Measurements from ENCODE around the gene DNAH2.

The DNAH2 gene

GRCh38 chr17:7789131-7789530, 71.6 kb downstream of the DNAH2 start:
- Histone ChIP-seq H3K9me3 (ENCODE audit: control insufficient read depth, insufficient read depth, low read depth, low read length) (no peaks in the 10 kb centered on the region), H3K4me3 (ENCODE audit: low read depth, low read length) (no peak overlapping the region), H3K4me1 (ENCODE audit: control insufficient read depth, insufficient read depth, low read length) (no peaks in the 10 kb centered on the region), H3K27ac (ENCODE audit: extremely low read depth, low read depth, low read length) (no peak overlapping the region), H3K36me3 (ENCODE audit: control insufficient read depth in 2 of 2, insufficient read depth in 1 of 2, low read length in 2 of 2) (no peaks in the 10 kb centered on the region)
- ChIA-PET POLR2A (no interaction called here), CTCF (no interaction called here)
- TF ChIP-seq ZNF362 (tag by site-specific recombination; IDR thresholded peaks at IDR 0.05) = no peak
- TF ChIP-seq ZNF555 (tag by site-specific recombination; conservative IDR thresholded peaks at IDR 0.05) = no peak
- no peak for TF ChIP-seq ZNF654 (tag by site-specific recombination; IDR thresholded peaks at IDR 0.05; ENCODE audit: low read depth)
- no peak for TF ChIP-seq ZNF121 (tag by site-specific recombination; IDR thresholded peaks at IDR 0.05)
- no peak for TF ChIP-seq ZNF140 (tag by site-specific recombination; IDR thresholded peaks at IDR 0.05)
- no peak for TF ChIP-seq ZNF544 (tag by site-specific recombination; IDR thresholded peaks at IDR 0.05)
- TF ChIP-seq KLF9 (tag by site-specific recombination; IDR thresholded peaks at IDR 0.05; ENCODE audit: low read depth) = no peak
- TF ChIP-seq ZNF521 (tag by site-specific recombination; IDR thresholded peaks at IDR 0.05) = no peak
- no peak for TF ChIP-seq ZNF26 (tag by site-specific recombination; IDR thresholded peaks at IDR 0.05)
- TF ChIP-seq ZNF660 (tag by site-specific recombination; IDR thresholded peaks at IDR 0.05) = no peak
- no peak for TF ChIP-seq ZNF324 (tag by site-specific recombination; IDR thresholded peaks at IDR 0.05)

- ChIA-PET POLR2A (no interaction called here), CTCF (interaction anchor here (0.7 kb wide), 1 partner anchor 268 kb away, joined by 4 read pairs; no protein-coding TSS in a partner anchor)
- peak; percentile 72 for TF ChIP-seq ZNF121 (tag by site-specific recombination; IDR thresholded peaks at IDR 0.05)
- no peak for TF ChIP-seq ZNF132 (tag by site-specific recombination; IDR thresholded peaks at IDR 0.05; ENCODE audit: borderline replicate concordance)
- H3K9me3 ChIP-seq (ENCODE audit: control insufficient read depth, insufficient read depth, low read depth, low read length) = no peaks in the 10 kb centered on the region
- H3K36me3 ChIP-seq (ENCODE audit: control insufficient read depth in 2 of 2, insufficient read depth in 1 of 2, low read length in 2 of 2) = no peaks in the 10 kb centered on the region
- no peaks in the 10 kb centered on the region for H3K4me1 ChIP-seq (ENCODE audit: control insufficient read depth, insufficient read depth, low read length)
- no peak overlapping the region for H3K4me3 ChIP-seq (ENCODE audit: low read depth, low read length)
- no peak overlapping the region for H3K27ac ChIP-seq (ENCODE audit: extremely low read depth, low read depth, low read length)
These were observed 72.6 kb downstream of the DNAH2 start for GRCh38 chr17:7790150-7790549.

GRCh38 chr17:7792611-7793010, 75.1 kb downstream of the DNAH2 start:
- Histone ChIP-seq H3K36me3 (ENCODE audit: control insufficient read depth in 2 of 2, insufficient read depth in 1 of 2, low read length in 2 of 2) (no peaks in the 10 kb centered on the region), H3K9me3 (ENCODE audit: control insufficient read depth, insufficient read depth, low read depth, low read length) (no peaks in the 10 kb centered on the region), H3K4me1 (ENCODE audit: control insufficient read depth, insufficient read depth, low read length) (no peaks in the 10 kb centered on the region), H3K4me3 (ENCODE audit: low read depth, low read length) (no peak overlapping the region), H3K27ac (ENCODE audit: extremely low read depth, low read depth, low read length) (no peak overlapping the region)
- TF ChIP-seq ZNF664 (tag by site-specific recombination; IDR thresholded peaks at IDR 0.05) (no peak), ZBTB48 (tag by site-specific recombination; IDR thresholded peaks at IDR 0.05) (no peak), ZNF660 (tag by site-specific recombination; IDR thresholded peaks at IDR 0.05) (no peak), ZNF37A (tag by site-specific recombination; IDR thresholded peaks at IDR 0.05) (no peak), ZNF645 (tag by site-specific recombination; IDR thresholded peaks at IDR 0.05) (no peak), YY2 (tag by site-specific recombination; IDR thresholded peaks at IDR 0.05) (no peak), KLF9 (tag by site-specific recombination; IDR thresholded peaks at IDR 0.05; ENCODE audit: low read depth) (no peak), ZEB2 (tag by site-specific recombination; IDR thresholded peaks at IDR 0.05) (no peak), ZBTB8A (tag by site-specific recombination; IDR thresholded peaks at IDR 0.05) (no peak)
- ChIA-PET CTCF (no interaction called here), POLR2A (no interaction called here)

All from HEK293 (cell line).